ENCODE data around the gene BOD1L2.

DNA sequence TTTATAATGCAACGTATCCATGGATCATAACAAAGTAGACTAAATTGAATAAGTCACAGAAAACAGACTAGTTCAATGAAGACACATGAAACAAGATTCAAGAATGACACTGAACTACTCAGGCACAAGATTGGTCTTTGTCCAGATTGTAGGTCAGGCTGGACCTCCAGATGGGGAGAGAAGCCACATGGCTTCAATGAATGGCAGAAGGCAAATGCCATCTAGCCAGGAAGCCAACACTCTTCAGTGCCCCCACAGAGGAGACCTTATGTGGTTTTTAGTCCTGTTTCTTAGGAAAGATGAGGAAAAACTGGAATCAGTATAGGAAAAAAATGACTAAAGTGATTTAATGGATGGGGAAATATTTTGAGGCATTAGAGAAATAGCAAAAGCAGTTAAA lies 43.1 kb downstream of the BOD1L2 start:
- TF ChIP-seq EP300 (IDR thresholded peaks at IDR 0.05): no peak
- TF ChIP-seq, protein P1, sequence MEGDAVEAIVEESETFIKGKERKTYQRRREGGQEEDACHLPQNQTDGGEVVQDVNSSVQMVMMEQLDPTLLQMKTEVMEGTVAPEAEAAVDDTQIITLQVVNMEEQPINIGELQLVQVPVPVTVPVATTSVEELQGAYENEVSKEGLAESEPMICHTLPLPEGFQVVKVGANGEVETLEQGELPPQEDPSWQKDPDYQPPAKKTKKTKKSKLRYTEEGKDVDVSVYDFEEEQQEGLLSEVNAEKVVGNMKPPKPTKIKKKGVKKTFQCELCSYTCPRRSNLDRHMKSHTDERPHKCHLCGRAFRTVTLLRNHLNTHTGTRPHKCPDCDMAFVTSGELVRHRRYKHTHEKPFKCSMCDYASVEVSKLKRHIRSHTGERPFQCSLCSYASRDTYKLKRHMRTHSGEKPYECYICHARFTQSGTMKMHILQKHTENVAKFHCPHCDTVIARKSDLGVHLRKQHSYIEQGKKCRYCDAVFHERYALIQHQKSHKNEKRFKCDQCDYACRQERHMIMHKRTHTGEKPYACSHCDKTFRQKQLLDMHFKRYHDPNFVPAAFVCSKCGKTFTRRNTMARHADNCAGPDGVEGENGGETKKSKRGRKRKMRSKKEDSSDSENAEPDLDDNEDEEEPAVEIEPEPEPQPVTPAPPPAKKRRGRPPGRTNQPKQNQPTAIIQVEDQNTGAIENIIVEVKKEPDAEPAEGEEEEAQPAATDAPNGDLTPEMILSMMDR (IDR thresholded peaks at IDR 0.05): no peak

All from tibial nerve (tissue), 4 donors.